K562 (cell line): ENCODE measurements around the gene KAZN. TPM values are rescaled to one million over a fixed set of nuclear protein-coding genes. Genes with fewer than 3 reads are reported as not detected.

Experiments
- ATAC-seq: fragments of 200-7000 bp; cut with Tn5 transposase; 3 replicates; pipeline ENCODE4 v1.9.1; 2020; ENCODE audit warnings: moderate library complexity
- BruUV-seq: library from RNA; stranded (reverse); fragments of 400-500 nt; replicated peaks from 2 replicates; lab custom pipeline; 2021; lab: Mats Ljungman, UMichigan
- CTCF ChIA-PET: fragments of 300-600 bp; formaldehyde crosslinking; extraction: SDS; loops from one replicate; lab custom pipeline; 2021; ENCODE audit warnings: low intra/inter-chr PET ratio; lab: Yijun Ruan, JAX
- POLR2A ChIA-PET: fragments of 300-600, 350-650 bp; sonication (Branson Sonifier 250); formaldehyde crosslinking; extraction: SDS; loops from one replicate; lab custom pipeline; 2021; ENCODE audit warnings: antibody characterized with exemption, inconsistent platforms; lab: Yijun Ruan, JAX
- DNase-seq, 4 experiments: peaks; one replicate each; pipeline versions ENCODE4 v3.0.0 to v3.0.0-alpha.2; 2011 to 2018; ENCODE audit warnings: low spot score in 3 of 4, mixed read lengths in 3 of 4; ENCODE audit errors: extremely low read depth in 1 of 4
- FAIRE-seq: peaks from 2 replicates; lab custom pipeline; 2011; peaks lifted over from hg19 to GRCh38; lab: Jason Lieb, UNC
- H2AFZ ChIP-seq: 2 replicates; pipeline ENCODE4 v1.6.0; 2011; ENCODE audit warnings: low read depth, low read length, control low read depth, inconsistent platforms
- H3K27ac ChIP-seq: fragments of 200-600 bp; 3 replicates; pipeline ENCODE4 v1.8.0; 2011; ENCODE audit warnings: low read depth, mild to moderate bottlenecking, control low read depth, inconsistent platforms, low read length, moderate library complexity, mixed read lengths; ENCODE audit errors: extremely low read depth
- H3K27me3 ChIP-seq, 2 experiments: fragments of 300-600 bp in 1 of 2; 2 replicates in 1 of 2; 3 replicates in 1 of 2; pipeline versions ENCODE4 v1.6.0 to v1.8.0; 2011; ENCODE audit warnings: inconsistent platforms in 2 of 2, low read length in 2 of 2, mild to moderate bottlenecking in 1 of 2, mixed read lengths in 1 of 2, moderate library complexity in 1 of 2; ENCODE audit not compliant: control insufficient read depth in 2 of 2, insufficient read depth in 2 of 2
- H3K36me3 ChIP-seq: fragments of 300-600 bp; 3 replicates; pipeline ENCODE4 v1.8.0; 2011; ENCODE audit warnings: mild to moderate bottlenecking, low read length, inconsistent platforms; ENCODE audit not compliant: control insufficient read depth, insufficient read depth
- H3K4me1 ChIP-seq, 2 experiments: fragments of 200-600 bp in 1 of 2; replicated peaks in 1 of 2; 2 replicates in 1 of 2; 3 replicates in 1 of 2; pipeline versions ENCODE4 v1.5.1 to v1.8.0; 2011; ENCODE audit warnings: inconsistent platforms in 2 of 2, low read length in 2 of 2, mild to moderate bottlenecking in 1 of 2, mixed read lengths in 1 of 2, moderate library complexity in 1 of 2; ENCODE audit not compliant: control insufficient read depth in 2 of 2, insufficient read depth in 2 of 2
- H3K4me2 ChIP-seq: 2 replicates; pipeline ENCODE4 v1.6.1; 2011; ENCODE audit warnings: low read length, control low read depth, inconsistent platforms, mixed read lengths; ENCODE audit not compliant: insufficient read depth
- H3K4me3 ChIP-seq: fragments of 200-600 bp; sonication (generic), shearing (Covaris generic); 2 replicates; pipeline ENCODE4 v1.5.1; 2016; ENCODE audit warnings: control low read depth, inconsistent platforms
- H3K79me2 ChIP-seq: fragments of 200-600 bp; 3 replicates; pipeline ENCODE4 v1.8.0; 2011; ENCODE audit warnings: low read length, inconsistent platforms; ENCODE audit not compliant: control insufficient read depth, insufficient read depth
- H3K9ac ChIP-seq, 2 experiments: 2 replicates each; pipeline versions ENCODE4 v1.6.0 to v1.6.1; 2011; ENCODE audit warnings: low read depth in 2 of 2, low read length in 2 of 2, control low read depth in 1 of 2, inconsistent platforms in 1 of 2, mild to moderate bottlenecking in 1 of 2, mixed read lengths in 1 of 2; ENCODE audit not compliant: insufficient read depth in 1 of 2
- H3K9me1 ChIP-seq: one replicate; pipeline ENCODE4 v1.6.0; 2011; ENCODE audit warnings: inconsistent platforms, mild to moderate bottlenecking, low read length, moderate library complexity; ENCODE audit not compliant: control insufficient read depth, insufficient read depth
- H3K9me3 ChIP-seq: replicated peaks from 2 replicates; pipeline ENCODE4 v1.5.1; 2011; ENCODE audit warnings: low read depth, low read length, inconsistent platforms; ENCODE audit not compliant: control insufficient read depth, insufficient read depth
- H4K20me1 ChIP-seq: replicated peaks from 2 replicates; pipeline ENCODE4 v1.6.1; 2011; ENCODE audit warnings: low read length, inconsistent platforms, mixed read lengths; ENCODE audit not compliant: control insufficient read depth, insufficient read depth
- CTCF ChIP-seq, 3 experiments: IDR thresholded peaks in 2 of 3; conservative IDR thresholded peaks in 1 of 3; 2 replicates each; pipeline ENCODE4 v1.5.1; 2011 to 2012; ENCODE audit warnings: low read length in 3 of 3, mild to moderate bottlenecking in 3 of 3, control low read depth in 2 of 3, improper control_type of control experiment in 1 of 3, inconsistent platforms in 1 of 3, low read depth in 1 of 3, mixed read lengths in 1 of 3, moderate library complexity in 1 of 3; ENCODE audit not compliant: insufficient read depth in 2 of 3
- CTCFL ChIP-seq: IDR thresholded peaks from 2 replicates; pipeline ENCODE4 v1.6.1; 2011; ENCODE audit warnings: borderline replicate concordance, low read depth, mild to moderate bottlenecking, moderate library complexity, low read length; ENCODE audit not compliant: insufficient read depth, poor library complexity, severe bottlenecking
- RAD21 ChIP-seq, 2 experiments: fragments of 250-450 bp in 1 of 2; fragments of 450-650 bp in 1 of 2; sonication (Bioruptor Pico) in 1 of 2; formaldehyde crosslinking in 1 of 2; IDR thresholded peaks in 1 of 2; conservative IDR thresholded peaks in 1 of 2; 2 replicates each; pipeline versions ENCODE4 v1.4.0 to v1.8.0; 2020 to 2022; ENCODE audit warnings: mild to moderate bottlenecking in 2 of 2, moderate library complexity in 1 of 2
- REST ChIP-seq, 2 experiments: fragments of 450-650 bp; formaldehyde crosslinking in 1 of 2; IDR thresholded peaks; 2 replicates each; pipeline versions ENCODE4 v1.4.0 to v1.6.1; 2014 to 2020; ENCODE audit warnings: mild to moderate bottlenecking in 2 of 2, borderline replicate concordance in 1 of 2, low read depth in 1 of 2
- SP2 ChIP-seq: IDR thresholded peaks from 2 replicates; pipeline ENCODE4 v1.6.1; 2011; ENCODE audit warnings: mild to moderate bottlenecking, low read depth, low read length, moderate library complexity; ENCODE audit not compliant: poor library complexity, severe bottlenecking; ENCODE audit errors: extremely low read depth
- WGBS: fragments of 100-300 bp; shearing (Covaris generic); methylation state at CpG from one replicate; pipeline ENCODE4 v1.1.6; 2016; ENCODE audit warnings: low coverage, mixed read lengths; ENCODE audit not compliant: insufficient coverage; ENCODE audit errors: missing lambda C conversion rate; 5-methylcytosine and 5-hydroxymethylcytosine counted together
- in situ Hi-C: fragments of 300-500 bp; cut with MboI; formaldehyde crosslinking; loops from 4 replicates; pipeline ENCODE4 v1.15.0; 2018; ENCODE audit warnings: inconsistent platforms, mixed read lengths
- intact Hi-C: fragments of 100-400 bp; cut with micrococcal nuclease; formaldehyde crosslinking; loops from 2 replicates; pipeline ENCODE4 v1.14.2; 2022
- polyA plus RNA-seq, 8 experiments: library from polyadenylated mRNA; depleted of rRNA in 4 of 8; stranded (reverse) in 5 of 8; unstranded in 3 of 8; fragments of >200 nt; fragmentation: Nextera tagmentation in 2 of 8; fragmentation: Illumina TruSeq in 1 of 8; extraction: Ambion mirVana in 2 of 8; extraction: Trizol in 1 of 8; gene quantifications; 2 replicates each; pipeline versions ENCODE4 v1.2.1 to v1.2.3, GENCODE V29; 2011 to 2014; ENCODE audit warnings: inconsistent platforms in 1 of 8, missing spikeins in 1 of 8
- total RNA-seq, 7 experiments: library from RNA; depleted of rRNA in 6 of 7; stranded (reverse); fragments of >200 nt in 6 of 7; fragmentation: Illumina TruSeq in 2 of 7; extraction: Trizol in 2 of 7; gene quantifications; 2 replicates each; pipeline versions ENCODE4 v1.2.1 to v1.2.3, GENCODE V29; 2011 to 2021; ENCODE audit warnings: low replicate concordance in 1 of 7

Gene KAZN
- total and polyA plus RNA-seq, 9 of the 15 experiments (the other 6 are each of a cell fraction or from before 2014, with no cell fraction given): 2.1 to 21.6 (median 5.4) TPM

GRCh38 chr1:14571810-14572767 is 26.4 kb upstream of the KAZN start:
- FAIRE-seq: peak; percentile 37
- H2AFZ ChIP-seq: peak overlapping the region; percentile 45; the same call in 1 of the 2 replicates
- peak; percentile 96 for ATAC-seq
- no peaks in the 10 kb centered on the region for H3K9me1 ChIP-seq
- no TSS peak for BruUV-seq
- no peaks in the 10 kb centered on the region for H3K27me3 ChIP-seq
- no peak overlapping the region for H3K4me2 ChIP-seq
- in situ Hi-C loops: no loop called here
- no peaks in the 10 kb centered on the region for H3K4me1 ChIP-seq
- DNase-seq: peak; percentile 48 to 64 (median 62)
- no peak overlapping the region for H3K27ac ChIP-seq
- intact Hi-C loops: loop anchor here (5.0 to 10.0 kb wide), 2 partner anchors 135 to 473 kb away; no protein-coding TSS in a partner anchor
- WGBS: 38% methylated on average over 17 of the region's 17 CpGs
- H3K79me2 ChIP-seq: no peaks in the 10 kb centered on the region
- POLR2A ChIA-PET: interaction anchor here (0.5 to 0.6 kb wide), 2 partner anchors 16 to 24 kb away, joined by 3 read pairs; no protein-coding TSS in a partner anchor
- H3K9me3 ChIP-seq: no peaks in the 10 kb centered on the region
- H4K20me1 ChIP-seq: no peaks in the 10 kb centered on the region
- CTCF ChIA-PET: no interaction called here
- H3K9ac ChIP-seq: no peak overlapping the region
- no peaks in the 10 kb centered on the region for H3K36me3 ChIP-seq
- no peak overlapping the region for H3K4me3 ChIP-seq
- TF ChIP-seq CTCF (IDR thresholded peaks at IDR 0.05 in 2 of 3, conservative IDR thresholded peaks at IDR 0.05 in 1 of 3; ENCODE audit: insufficient read depth in 2 of 3, low read depth in 1 of 3, low read length in 3 of 3): peak; percentile 72 to 87 (median 72)
- TF ChIP-seq RAD21 (CRISPR knock-in tag; conservative IDR thresholded peaks at IDR 0.05 in 1 of 2, IDR thresholded peaks at IDR 0.05 in 1 of 2): peak; percentile 55 to 78
- peak; percentile 69 for TF ChIP-seq REST (IDR thresholded peaks at IDR 0.05; ENCODE audit: borderline replicate concordance)
- TF ChIP-seq REST (CRISPR knock-in tag; IDR thresholded peaks at IDR 0.05; ENCODE audit: low read depth): no peak
- TF ChIP-seq CTCFL: peak; percentile 89
- peak; percentile 36 for TF ChIP-seq SP2
